Testis (tissue), 2 donors: Measurements from ENCODE around the gene ARF4.

ENCODE experiments used
- POLR2A ChIP-seq: fragments of 450-650 bp; IDR thresholded peaks from one replicate; pipeline ENCODE4 v1.6.1; 2017; ENCODE audit warnings: antibody characterized with exemption, mild to moderate bottlenecking, moderate library complexity
- TF ChIP-seq, protein P1 (sequence below), 3 experiments: fragments of 450-650 bp in 2 of 3; fragments of 200-600 bp in 1 of 3; sonication (generic) in 1 of 3; IDR thresholded peaks; one replicate each; pipeline ENCODE4 v1.5.1; 2016 to 2019; ENCODE audit warnings: antibody characterized with exemption in 3 of 3, mild to moderate bottlenecking in 2 of 3, moderate library complexity in 1 of 3

DNA sequence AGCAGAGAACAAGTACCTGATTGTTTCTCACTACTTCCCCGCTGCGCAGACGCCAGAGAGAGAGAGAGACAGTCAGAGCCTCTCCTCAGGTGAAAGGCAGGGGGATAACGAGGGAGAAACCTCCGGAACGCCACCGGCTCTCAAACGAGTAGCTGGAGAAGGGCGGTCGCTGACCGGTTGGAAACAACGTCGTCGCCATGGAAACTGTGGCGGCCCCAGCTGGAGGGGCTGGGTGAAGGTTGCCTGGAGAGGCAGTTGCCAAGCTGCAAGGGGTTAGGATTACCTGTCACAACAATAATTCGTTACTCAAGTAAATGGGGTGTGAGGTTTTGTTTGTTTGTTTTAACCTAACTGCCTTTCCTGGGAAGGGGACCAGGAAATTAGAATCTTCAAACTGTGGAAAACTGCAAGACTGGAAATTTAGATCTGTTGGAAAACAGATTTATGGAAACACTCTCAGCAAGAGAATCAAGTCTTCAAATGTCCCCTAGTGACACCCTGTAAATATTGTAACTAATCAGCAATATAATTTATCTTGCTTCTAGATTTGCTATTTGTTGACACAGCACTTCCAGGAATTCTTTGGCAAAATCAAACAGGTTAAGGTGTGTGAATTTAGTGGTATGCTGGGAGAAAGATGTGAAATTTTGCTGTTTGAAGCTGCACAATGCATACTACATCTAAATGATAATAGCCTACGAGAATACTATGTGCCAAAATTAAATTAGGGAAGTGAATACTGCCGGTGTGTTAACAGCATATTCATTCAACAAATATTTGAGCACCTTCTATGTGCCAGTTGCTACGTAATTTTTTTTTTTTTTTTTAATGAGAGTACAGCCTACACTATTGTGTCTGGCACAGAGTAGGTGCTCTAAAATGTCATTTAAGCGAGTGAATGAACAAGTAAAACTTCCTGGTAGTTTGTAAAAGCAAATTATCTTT, 52.7 kb downstream of the ARF4 start, which contains the start of gene DNAH12:
- TF ChIP-seq POLR2A, result no peak
- TF ChIP-seq, protein P1, sequence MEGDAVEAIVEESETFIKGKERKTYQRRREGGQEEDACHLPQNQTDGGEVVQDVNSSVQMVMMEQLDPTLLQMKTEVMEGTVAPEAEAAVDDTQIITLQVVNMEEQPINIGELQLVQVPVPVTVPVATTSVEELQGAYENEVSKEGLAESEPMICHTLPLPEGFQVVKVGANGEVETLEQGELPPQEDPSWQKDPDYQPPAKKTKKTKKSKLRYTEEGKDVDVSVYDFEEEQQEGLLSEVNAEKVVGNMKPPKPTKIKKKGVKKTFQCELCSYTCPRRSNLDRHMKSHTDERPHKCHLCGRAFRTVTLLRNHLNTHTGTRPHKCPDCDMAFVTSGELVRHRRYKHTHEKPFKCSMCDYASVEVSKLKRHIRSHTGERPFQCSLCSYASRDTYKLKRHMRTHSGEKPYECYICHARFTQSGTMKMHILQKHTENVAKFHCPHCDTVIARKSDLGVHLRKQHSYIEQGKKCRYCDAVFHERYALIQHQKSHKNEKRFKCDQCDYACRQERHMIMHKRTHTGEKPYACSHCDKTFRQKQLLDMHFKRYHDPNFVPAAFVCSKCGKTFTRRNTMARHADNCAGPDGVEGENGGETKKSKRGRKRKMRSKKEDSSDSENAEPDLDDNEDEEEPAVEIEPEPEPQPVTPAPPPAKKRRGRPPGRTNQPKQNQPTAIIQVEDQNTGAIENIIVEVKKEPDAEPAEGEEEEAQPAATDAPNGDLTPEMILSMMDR (IDR thresholded peaks at IDR 0.05), result no peak
